HuH-7 (cell line): ENCODE results near the gene MAPK7.
A peak's percentile ranks its signal among the peaks of the same experiment; 100 is the strongest.

Source experiments
- DNase-seq: peaks from one replicate; pipeline ENCODE4 v3.0.0; 2011; ENCODE audit warnings: low spot score

MAPK7 gene

GRCh38 chr17:19418251-19418992 lies 40.1 kb downstream of the MAPK7 start:
- no peak for DNase-seq

DNA sequence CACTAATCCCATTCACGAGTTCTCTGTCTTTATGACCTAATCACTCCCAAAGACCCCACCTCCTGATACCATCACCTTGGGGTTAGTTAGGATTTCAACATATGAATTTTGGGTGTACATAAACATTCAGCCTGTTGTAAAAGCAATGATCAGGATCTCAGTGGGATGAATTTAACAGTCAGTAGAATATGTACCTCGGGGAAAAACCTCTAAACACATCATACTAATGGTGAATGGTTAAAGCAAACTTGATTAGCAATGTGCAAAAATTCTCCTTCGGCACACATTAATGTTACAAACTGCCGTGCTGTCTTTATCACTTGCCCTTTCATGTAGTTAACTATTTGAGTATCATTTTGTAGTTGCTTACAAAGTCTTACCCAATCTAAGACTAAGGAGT lies 42.9 kb downstream of the MAPK7 start:
- DNase-seq = no peak

DNA sequence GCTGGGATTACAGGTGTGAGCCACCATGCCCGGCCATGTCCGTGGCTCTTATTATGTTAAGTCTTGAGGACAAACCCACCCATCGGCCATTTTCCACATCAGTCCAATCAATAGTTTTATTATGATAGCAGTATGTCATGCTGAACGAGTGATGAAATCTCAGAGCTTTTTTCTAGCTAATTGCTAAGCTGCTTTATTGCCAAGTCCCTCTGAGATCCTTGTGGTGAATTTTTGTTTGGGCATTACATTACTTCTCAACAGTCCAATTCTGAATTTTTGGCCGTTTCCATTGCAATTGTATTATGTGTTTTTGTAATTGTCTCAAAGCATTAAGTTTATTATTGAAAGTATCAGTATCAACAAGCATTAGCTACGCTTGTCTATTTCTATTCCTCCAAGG lies 43.6 kb downstream of the MAPK7 start:
- no peak for DNase-seq

GRCh38 chr17:19424934-19425868 lies 46.9 kb downstream of the MAPK7 start:
- DNase-seq = peak; percentile 26

GRCh38 chr17:19426631-19427030 lies 48.3 kb downstream of the MAPK7 start:
- DNase-seq = no peak

DNA sequence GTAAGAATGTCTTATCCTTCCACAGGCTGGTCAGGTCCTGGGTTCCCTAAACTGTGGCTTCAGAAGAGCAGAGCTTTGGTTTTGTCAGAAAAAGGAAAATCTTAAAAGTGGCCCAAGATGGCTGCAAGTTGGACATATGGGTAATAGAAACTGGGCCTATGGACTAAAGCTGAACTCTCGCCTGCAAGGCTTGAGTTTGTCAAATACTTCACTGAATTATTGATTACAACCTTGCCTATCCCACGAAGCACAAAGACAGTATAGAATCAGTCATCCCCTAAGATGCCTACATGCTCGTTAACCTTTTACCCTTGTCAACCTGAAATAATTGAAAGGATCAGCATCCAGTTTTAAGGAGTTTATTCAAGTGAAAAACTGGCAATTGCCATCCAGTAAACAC lies 53.4 kb downstream of the MAPK7 start:
- DNase-seq = no peak
